Activated T-helper 17 cell treated with anti-CD3 and anti-CD28 coated beads, Interleukin-2, amount 50 U/mL, for 72 hours (primary cell): Measurements from ENCODE around the gene PRKCA. TPM values are rescaled to one million over a fixed set of nuclear protein-coding genes. Genes with fewer than 3 reads are reported as not detected.
A peak's percentile ranks its signal among the peaks of the same experiment; 100 is the strongest.
"Not testable (repeated sequence)": the region's sequence is repeated elsewhere in the genome, so short reads cannot be mapped to it uniquely, and the experiment has no call there.

Source experiments
- ATAC-seq: fragments of 150-1000 bp; cut with Tn5 transposase; replicated peaks from 2 replicates; pipeline ENCODE4 v1.10.0; 2021; ENCODE audit warnings: mild to moderate bottlenecking, moderate library complexity
- H3K27ac Mint-ChIP-seq: one replicate; pipeline ENCODE4 v1.8.0; 2022; ENCODE audit warnings: mixed read lengths
- H3K27me3 Mint-ChIP-seq: one replicate; pipeline ENCODE4 v1.8.0; 2022; ENCODE audit warnings: mixed read lengths
- H3K36me3 Mint-ChIP-seq: one replicate; pipeline ENCODE4 v1.8.0; 2022; ENCODE audit warnings: low read depth, mild to moderate bottlenecking, mixed read lengths
- H3K4me1 Mint-ChIP-seq: one replicate; pipeline ENCODE4 v1.8.0; 2022; ENCODE audit warnings: mixed read lengths
- H3K4me3 Mint-ChIP-seq: one replicate; pipeline ENCODE4 v1.8.0; 2022; ENCODE audit warnings: mild to moderate bottlenecking, mixed read lengths
- H3K9me3 Mint-ChIP-seq: one replicate; pipeline ENCODE4 v1.8.0; 2022; ENCODE audit warnings: mixed read lengths
- total RNA-seq, 2 donors: library from RNA; stranded (reverse); gene quantifications; one replicate each; pipeline ENCODE4 v1.2.3, GENCODE V29; 2022

PRKCA gene
- total RNA-seq, 2 donors from 2014 or later = 58.2 to 86.0 TPM

DNA sequence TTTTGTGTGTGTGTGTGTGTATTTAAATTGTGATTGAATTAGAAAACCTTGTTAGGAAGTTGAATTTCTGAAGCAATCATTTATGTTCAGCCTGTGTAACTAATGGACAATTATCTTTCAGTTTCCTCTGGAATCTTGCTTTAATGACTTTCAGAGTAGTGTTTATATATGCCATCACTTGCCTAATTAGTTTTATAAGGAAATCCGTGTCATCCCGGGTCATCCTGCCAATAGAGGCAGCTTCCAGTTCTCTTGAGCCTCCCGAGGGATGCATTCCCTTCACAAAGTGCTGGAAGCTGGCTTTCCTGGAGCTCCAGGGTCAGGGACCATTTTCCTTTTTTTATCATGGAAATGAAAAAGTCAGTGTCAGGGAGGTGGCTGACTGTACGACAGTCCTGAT is 42.9 kb downstream of the PRKCA start:
- H3K27ac Mint-ChIP-seq = no peak overlapping the region
- no peak overlapping the region for H3K4me3 Mint-ChIP-seq
- H3K27me3 Mint-ChIP-seq = no peaks in the 10 kb centered on the region
- H3K36me3 Mint-ChIP-seq = peaks cover 24% of the 10 kb centered on the region
- no peak for ATAC-seq
- peaks cover 21% of the 10 kb centered on the region for H3K4me1 Mint-ChIP-seq
- H3K9me3 Mint-ChIP-seq = no peaks in the 10 kb centered on the region

GRCh38 chr17:66345949-66346638 is 43.7 kb downstream of the PRKCA start:
- H3K4me1 Mint-ChIP-seq = peaks cover 26% of the 10 kb centered on the region
- H3K4me3 Mint-ChIP-seq, H3K9me3 Mint-ChIP-seq, ATAC-seq, H3K27ac Mint-ChIP-seq, H3K27me3 Mint-ChIP-seq: not testable (repeated sequence)
- peaks cover 16% of the 10 kb centered on the region for H3K36me3 Mint-ChIP-seq

DNA sequence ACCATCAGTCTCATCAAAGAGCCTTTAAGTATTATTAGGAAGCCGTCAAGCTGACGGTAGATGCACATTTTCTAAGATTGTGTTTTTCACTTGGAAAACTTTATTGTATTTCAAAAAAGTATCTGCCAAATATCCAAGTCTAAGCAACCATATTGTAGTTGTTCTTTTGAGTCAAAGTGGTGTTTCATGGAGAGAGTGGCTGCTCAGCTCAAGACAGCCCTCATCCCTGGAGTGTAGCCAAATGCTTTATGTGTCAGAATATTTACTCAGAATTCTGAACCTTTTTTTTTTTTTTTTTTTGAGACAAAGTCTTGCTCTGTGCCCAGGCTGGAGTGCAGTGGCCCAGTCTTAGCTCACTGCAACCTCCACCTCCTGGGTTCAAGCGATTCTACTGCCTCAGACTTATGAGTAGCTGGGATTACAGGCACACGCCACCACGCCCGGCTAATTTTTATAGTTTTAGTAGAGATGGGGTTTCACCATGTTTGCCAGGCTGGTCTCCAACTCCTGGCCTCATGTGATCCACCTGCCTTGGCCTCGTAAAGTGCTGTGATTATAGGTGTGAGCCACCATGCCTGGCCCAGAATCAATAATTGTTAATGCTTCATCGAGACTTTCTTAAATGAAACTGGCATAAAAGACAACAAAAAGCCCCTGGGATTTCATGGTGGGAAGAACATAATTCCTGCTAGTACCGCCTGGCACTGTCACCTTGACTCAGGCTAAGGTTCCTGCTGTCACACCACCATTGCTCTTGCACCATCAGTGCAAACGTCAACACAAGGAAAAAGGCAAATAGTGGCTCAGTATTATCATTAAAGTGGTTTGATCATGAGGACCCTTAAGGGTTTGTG is 45.5 kb downstream of the PRKCA start:
- Mint-ChIP-seq H3K4me1 (peaks cover 35% of the 10 kb centered on the region), H3K27ac (peak overlapping the region; percentile 3), H3K4me3 (peak overlapping the region; percentile 26), H3K27me3 (no peaks in the 10 kb centered on the region), H3K36me3 (peaks cover 8% of the 10 kb centered on the region), H3K9me3 (no peaks in the 10 kb centered on the region)
- peak; percentile 64 for ATAC-seq

- no peaks in the 10 kb centered on the region for H3K9me3 Mint-ChIP-seq
- peak overlapping the region; percentile 26 for H3K4me3 Mint-ChIP-seq
- peak; percentile 90 for ATAC-seq
- H3K27ac Mint-ChIP-seq = peak overlapping the region; percentile 3
- H3K36me3 Mint-ChIP-seq = peaks cover 3% of the 10 kb centered on the region
- peaks cover 41% of the 10 kb centered on the region for H3K4me1 Mint-ChIP-seq
- H3K27me3 Mint-ChIP-seq = no peaks in the 10 kb centered on the region
Observed at GRCh38 chr17:66348584-66349165, 46.3 kb downstream of the PRKCA start.

DNA sequence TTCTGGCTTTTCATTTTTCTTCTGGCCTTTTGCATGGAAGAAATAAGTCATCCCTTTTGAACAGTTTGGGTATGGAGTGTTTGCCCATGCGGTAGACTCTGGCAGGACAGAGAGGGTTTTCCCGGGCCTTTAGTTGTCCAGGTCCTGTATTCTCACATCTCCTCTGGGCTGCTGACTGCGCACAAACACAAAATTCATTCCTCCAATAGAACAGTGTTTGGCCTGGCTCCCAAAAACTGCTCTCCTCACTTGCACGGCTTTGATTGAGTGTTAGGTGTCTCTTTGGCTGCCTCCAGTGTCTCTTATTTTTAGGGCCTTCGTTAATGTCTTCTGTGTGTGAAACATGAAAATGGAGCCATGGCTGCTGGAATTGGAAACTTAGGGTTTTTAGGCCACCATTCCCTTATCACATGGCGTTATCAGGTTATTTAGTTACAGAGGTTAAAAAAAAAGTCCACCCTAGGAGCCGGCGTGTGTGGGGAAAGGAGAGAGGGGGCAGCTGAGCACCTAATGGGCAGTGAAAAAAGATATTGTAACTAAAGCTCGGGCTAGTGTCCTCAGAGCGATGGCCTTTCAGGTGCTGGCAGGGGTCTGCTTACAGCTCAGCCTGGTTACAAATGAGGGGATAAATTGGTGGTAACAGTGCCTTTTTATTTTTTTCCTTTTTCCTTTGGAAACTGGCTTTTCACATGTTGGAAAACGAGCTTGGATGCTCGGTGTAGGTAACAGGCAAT is 47.3 kb downstream of the PRKCA start:
- peak overlapping the region; percentile 26 for H3K4me3 Mint-ChIP-seq
- H3K27ac Mint-ChIP-seq = peak overlapping the region; percentile 3
- no peaks in the 10 kb centered on the region for H3K27me3 Mint-ChIP-seq
- peaks cover 47% of the 10 kb centered on the region for H3K4me1 Mint-ChIP-seq
- peaks cover 5% of the 10 kb centered on the region for H3K36me3 Mint-ChIP-seq
- H3K9me3 Mint-ChIP-seq = no peaks in the 10 kb centered on the region
- no peak for ATAC-seq

- not testable (repeated sequence) for H3K27me3 Mint-ChIP-seq, H3K9me3 Mint-ChIP-seq, H3K4me3 Mint-ChIP-seq, H3K36me3 Mint-ChIP-seq, ATAC-seq
- H3K27ac Mint-ChIP-seq = peak overlapping the region; percentile 3
- H3K4me1 Mint-ChIP-seq = peaks cover 47% of the 10 kb centered on the region
Observed at GRCh38 chr17:66350576-66350975, 48.2 kb downstream of the PRKCA start.

GRCh38 chr17:66351033-66351432 is 48.6 kb downstream of the PRKCA start:
- no peak overlapping the region for H3K4me3 Mint-ChIP-seq
- ATAC-seq = no peak
- H3K27me3 Mint-ChIP-seq = no peaks in the 10 kb centered on the region
- peaks cover 47% of the 10 kb centered on the region for H3K4me1 Mint-ChIP-seq
- no peaks in the 10 kb centered on the region for H3K9me3 Mint-ChIP-seq
- H3K36me3 Mint-ChIP-seq = peaks cover 5% of the 10 kb centered on the region
- H3K27ac Mint-ChIP-seq = peak overlapping the region; percentile 3

GRCh38 chr17:66351701-66352100 is 49.3 kb downstream of the PRKCA start:
- H3K9me3 Mint-ChIP-seq = no peaks in the 10 kb centered on the region
- peaks cover 47% of the 10 kb centered on the region for H3K4me1 Mint-ChIP-seq
- no peak for ATAC-seq
- no peaks in the 10 kb centered on the region for H3K27me3 Mint-ChIP-seq
- no peak overlapping the region for H3K4me3 Mint-ChIP-seq
- H3K27ac Mint-ChIP-seq = peak overlapping the region; percentile 3
- peaks cover 5% of the 10 kb centered on the region for H3K36me3 Mint-ChIP-seq

DNA sequence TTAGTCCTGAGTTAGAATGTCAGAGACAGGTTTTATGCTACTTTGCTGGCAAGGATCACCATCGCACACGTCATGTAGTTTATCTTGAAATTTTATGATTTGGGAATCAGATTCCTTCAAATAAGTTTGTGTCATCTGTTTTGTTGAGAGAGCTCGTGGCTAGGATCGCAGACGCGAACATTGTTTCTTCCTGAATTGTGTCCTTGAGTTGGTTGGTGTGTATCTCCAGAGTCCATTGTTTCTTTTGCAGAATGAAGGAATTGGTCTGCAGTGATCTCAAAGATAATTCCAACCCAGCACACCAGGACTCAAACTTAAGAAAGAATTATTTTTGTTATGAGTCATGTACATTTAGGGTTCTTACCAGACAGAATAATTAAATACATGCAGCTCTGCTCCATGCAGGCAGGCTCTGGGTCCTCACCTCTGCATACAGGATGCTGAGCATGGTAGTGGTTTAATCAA is 51.6 kb downstream of the PRKCA start:
- Mint-ChIP-seq H3K9me3 (no peaks in the 10 kb centered on the region), H3K27ac (no peak overlapping the region)

DNA sequence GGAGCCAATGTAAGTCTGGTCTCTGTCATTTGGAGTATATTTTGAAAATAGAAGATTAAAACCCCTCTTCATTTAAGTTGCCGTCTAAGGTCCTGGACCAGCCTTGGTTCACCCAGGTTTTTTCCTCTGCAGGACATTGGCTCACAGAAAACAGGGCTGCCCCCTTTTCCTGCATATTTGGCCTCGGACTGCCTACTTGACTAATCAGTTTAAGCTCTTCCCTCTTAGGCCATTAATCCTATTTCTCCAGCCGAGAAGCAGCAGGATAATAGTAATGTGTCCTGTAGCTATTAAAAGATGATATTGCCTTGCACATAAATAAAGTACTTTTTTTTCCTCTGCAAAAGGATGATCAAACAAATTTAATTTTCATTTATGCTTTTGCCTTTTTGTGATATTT is 52.1 kb downstream of the PRKCA start:
- no peak overlapping the region for H3K4me3 Mint-ChIP-seq
- no peaks in the 10 kb centered on the region for H3K9me3 Mint-ChIP-seq
- H3K27ac Mint-ChIP-seq = no peak overlapping the region
- H3K36me3 Mint-ChIP-seq = peaks cover 5% of the 10 kb centered on the region
- H3K4me1 Mint-ChIP-seq = peaks cover 38% of the 10 kb centered on the region
- ATAC-seq = no peak
- no peaks in the 10 kb centered on the region for H3K27me3 Mint-ChIP-seq

More for the DNA sequence above, 51.6 kb downstream of the PRKCA start:
- Mint-ChIP-seq H3K4me1 (peaks cover 40% of the 10 kb centered on the region), H3K36me3 (peaks cover 5% of the 10 kb centered on the region), H3K4me3 (no peak overlapping the region), H3K27me3 (no peaks in the 10 kb centered on the region)
- ATAC-seq = no peak

GRCh38 chr17:66354981-66355380 is 52.6 kb downstream of the PRKCA start:
- H3K4me1 Mint-ChIP-seq = peaks cover 34% of the 10 kb centered on the region
- H3K27me3 Mint-ChIP-seq = no peaks in the 10 kb centered on the region
- H3K9me3 Mint-ChIP-seq = no peaks in the 10 kb centered on the region
- H3K4me3 Mint-ChIP-seq = no peak overlapping the region
- peaks cover 5% of the 10 kb centered on the region for H3K36me3 Mint-ChIP-seq
- no peak for ATAC-seq
- no peak overlapping the region for H3K27ac Mint-ChIP-seq

DNA sequence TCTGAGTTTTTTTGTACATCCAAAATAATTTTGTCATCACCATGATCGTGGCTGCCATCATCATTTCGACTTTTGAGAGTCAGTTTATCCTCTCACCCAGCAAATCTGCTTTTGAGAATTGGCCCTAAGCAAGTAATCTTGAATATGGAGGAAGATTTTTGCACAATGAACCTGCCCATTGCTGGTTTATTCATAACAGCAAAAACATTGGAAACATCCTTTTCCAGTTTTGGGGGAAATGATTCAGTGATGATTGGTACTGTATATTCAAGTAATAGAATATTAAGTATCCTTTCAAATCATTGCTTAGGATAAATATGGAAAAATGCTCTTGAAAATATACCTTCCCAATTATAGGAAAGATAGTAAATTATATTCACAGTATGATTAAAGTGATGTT is 53.1 kb downstream of the PRKCA start:
- no peaks in the 10 kb centered on the region for H3K9me3 Mint-ChIP-seq
- peaks cover 5% of the 10 kb centered on the region for H3K36me3 Mint-ChIP-seq
- peaks cover 39% of the 10 kb centered on the region for H3K4me1 Mint-ChIP-seq
- no peak for ATAC-seq
- H3K27me3 Mint-ChIP-seq = no peaks in the 10 kb centered on the region
- no peak overlapping the region for H3K27ac Mint-ChIP-seq
- H3K4me3 Mint-ChIP-seq = no peak overlapping the region

DNA sequence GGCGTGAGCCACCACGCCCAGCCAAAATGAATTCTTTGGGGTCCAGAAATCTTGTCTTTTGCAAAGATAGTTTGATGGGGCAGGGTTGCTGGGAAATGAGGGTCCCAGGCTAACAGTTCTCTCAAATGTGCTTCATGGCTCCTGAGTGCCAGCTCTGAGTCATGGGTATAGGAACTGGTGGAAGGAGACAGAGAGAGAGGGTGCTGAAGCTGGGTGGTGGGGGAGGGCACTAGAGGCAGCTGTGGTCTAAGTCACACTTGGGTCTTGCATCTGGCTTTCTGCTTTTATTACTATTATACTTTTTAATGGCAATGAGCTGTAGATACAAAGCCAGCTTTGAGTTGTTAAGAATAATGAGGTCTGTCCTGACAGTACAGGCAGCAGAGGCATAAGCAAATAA is 54.6 kb downstream of the PRKCA start:
- Mint-ChIP-seq H3K4me3 (no peak overlapping the region), H3K27ac (no peak overlapping the region), H3K4me1 (peaks cover 38% of the 10 kb centered on the region), H3K36me3 (peaks cover 5% of the 10 kb centered on the region), H3K27me3 (no peaks in the 10 kb centered on the region), H3K9me3 (no peaks in the 10 kb centered on the region)
- no peak for ATAC-seq

DNA sequence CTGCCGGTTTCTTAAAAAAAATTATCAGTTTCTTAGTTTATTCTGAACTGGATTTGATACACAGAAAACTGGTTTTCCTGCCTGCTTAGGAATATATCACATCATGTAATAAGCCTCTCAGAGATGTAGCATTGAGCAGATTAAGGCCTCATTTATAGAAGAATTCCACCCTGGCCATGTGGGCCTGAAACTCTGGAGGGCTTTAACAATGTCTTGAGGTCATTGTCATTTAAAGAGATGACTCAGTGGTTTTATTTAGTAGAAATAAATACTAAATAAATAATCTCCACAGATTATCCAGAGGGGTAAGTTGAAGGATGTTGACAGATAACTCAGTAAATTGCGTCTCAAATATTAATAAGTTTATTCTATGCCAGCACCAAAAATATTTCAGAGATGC is 56.9 kb downstream of the PRKCA start:
- Mint-ChIP-seq H3K4me3 (no peak overlapping the region), H3K27ac (no peak overlapping the region), H3K36me3 (no peaks in the 10 kb centered on the region), H3K27me3 (no peaks in the 10 kb centered on the region), H3K9me3 (no peaks in the 10 kb centered on the region), H3K4me1 (peaks cover 25% of the 10 kb centered on the region)
- ATAC-seq = no peak
